Right ventricle myocardium superior (tissue), 1 donor: ENCODE data around the gene TPCN2. TPM values are rescaled to one million over a fixed set of nuclear protein-coding genes. Genes with fewer than 3 reads are reported as not detected.
A peak's percentile ranks its signal among the peaks of the same experiment; 100 is the strongest.

ENCODE experiments used
- ATAC-seq: fragments of 200-7000 bp; cut with Tn5 transposase; one replicate; pipeline ENCODE4 v1.9.1; 2020; ENCODE audit warnings: mild to moderate bottlenecking; ENCODE audit not compliant: poor library complexity
- DNase-seq: peaks from one replicate; pipeline ENCODE4 v3.0.0-alpha.2; 2020
- intact Hi-C: fragments of 100-400 bp; cut with DNase I; formaldehyde crosslinking; loops from one replicate; pipeline ENCODE4 v1.11.2; 2022
- total RNA-seq: library from RNA; stranded (reverse); fragmentation: NEBNext Ultra II Directional; extraction: Animal tissue kit (Norgen Biotek cat#: 25700); gene quantifications from one replicate; pipeline ENCODE4 v1.2.1, GENCODE V29; 2021
- donor health status: DM: no; HTN: yes; CAD: no; lungs with severe emphysema.

TPCN2 gene
- total RNA-seq, 1 donor from 2014 or later, result 7.6 TPM

DNA sequence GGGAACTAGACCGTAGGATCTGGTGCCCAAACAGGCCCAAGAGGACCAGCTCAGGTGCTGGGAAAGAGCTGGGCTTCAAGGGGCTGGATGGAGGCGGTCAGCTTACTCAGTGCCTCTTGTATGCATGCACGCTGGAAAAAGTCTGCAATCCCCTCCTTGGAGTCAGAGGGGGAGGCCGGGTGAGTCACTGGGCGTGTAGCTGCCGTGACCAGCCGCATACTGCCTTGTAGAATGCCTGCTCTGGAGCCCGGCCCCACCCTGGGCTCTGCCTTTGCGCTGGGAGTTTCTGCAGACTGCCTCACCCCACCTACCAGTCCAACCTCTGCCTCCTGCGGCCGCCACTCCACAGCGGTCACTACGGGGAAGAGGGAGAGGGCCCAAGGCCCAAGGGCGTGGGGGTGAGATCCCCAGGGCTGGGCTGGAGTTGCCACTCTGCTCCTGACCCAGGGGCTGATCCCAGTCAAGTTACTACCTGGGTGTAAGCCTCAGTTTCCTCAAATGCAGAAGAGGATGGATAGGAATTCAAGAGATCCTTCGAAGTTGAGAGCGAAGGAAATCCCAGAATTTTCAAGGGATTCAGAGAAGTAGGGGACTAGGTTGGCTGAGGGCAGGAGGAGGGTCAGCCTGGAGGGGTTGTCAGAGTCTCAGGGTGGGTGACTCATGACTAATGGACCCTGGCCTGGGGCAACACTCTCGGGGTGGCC lies 39.8 kb upstream of the TPCN2 start:
- DNase-seq (peak; percentile 81), ATAC-seq (peak; percentile 22)
- intact Hi-C loops, result no loop called here

GRCh38 chr11:69009441-69010211 lies 39.1 kb upstream of the TPCN2 start:
- peak; percentile 40 for DNase-seq
- no peak for ATAC-seq
- intact Hi-C loops, result no loop called here

DNA sequence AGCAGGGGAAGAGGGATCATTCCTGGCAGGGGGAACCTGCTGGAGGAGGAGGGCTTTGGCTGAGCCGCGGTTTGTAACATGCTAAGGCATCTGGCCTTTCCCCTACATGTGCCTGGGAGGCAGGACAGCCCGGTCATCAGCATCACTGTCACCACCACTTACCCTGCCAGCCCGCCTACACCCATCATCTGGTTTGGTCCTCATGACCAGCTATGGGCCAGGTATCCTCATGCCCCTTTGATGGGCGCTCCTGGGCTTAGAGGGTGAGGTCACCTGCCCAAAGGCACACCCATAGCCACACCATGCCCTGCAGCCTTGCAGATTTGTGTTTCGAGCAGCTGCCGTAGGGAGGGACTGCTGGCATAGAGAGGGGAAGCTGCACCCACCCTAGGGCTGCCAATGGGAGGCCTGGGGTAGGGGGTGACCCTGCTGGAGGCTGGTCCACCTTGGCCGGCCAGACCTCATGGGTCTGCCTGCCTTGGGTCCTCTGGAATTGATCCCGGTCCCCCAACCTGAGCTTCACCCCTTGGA lies 38.3 kb upstream of the TPCN2 start:
- peak; percentile 49 for DNase-seq

GRCh38 chr11:69010964-69011623 lies 37.6 kb upstream of the TPCN2 start:
- peak; percentile 83 for DNase-seq
- intact Hi-C loops, result no loop called here
- peak; percentile 63 for ATAC-seq

More for the DNA sequence above, 38.3 kb upstream of the TPCN2 start:
- intact Hi-C loops, result no loop called here
- no peak for ATAC-seq

DNA sequence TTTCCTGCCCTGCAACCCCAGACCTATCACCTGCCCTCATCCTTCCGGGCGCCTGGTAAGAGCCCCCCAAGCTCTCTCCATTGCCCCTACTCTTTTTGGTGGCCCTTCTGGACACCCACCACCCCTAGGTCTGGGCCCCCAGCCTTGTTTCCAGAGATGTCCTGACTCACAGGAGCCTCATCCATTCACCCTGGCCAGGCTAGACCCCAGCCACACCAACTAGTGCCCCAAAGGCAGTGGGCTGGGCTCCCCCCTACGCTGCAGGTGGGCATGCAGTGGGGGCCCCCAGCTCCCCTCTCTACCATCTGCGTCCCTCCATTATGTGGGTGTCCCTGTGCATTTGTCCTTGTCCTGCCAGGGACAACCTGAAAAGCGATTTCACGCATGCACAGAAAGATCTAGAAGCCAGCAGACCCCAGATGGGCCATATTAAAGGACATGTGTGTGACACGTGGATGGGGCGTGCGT lies 37.1 kb upstream of the TPCN2 start:
- ATAC-seq, result no peak
- intact Hi-C loops, result no loop called here

GRCh38 chr11:69012092-69013008 lies 36.4 kb upstream of the TPCN2 start:
- DNase-seq (peak; percentile 58), ATAC-seq (no peak)
- intact Hi-C loops, result no loop called here

More for the DNA sequence above, 37.1 kb upstream of the TPCN2 start:
- peak; percentile 34 for DNase-seq

- peak; percentile 95 for DNase-seq
- ATAC-seq, result peak; percentile 76
- intact Hi-C loops, result no loop called here
Measured at GRCh38 chr11:69013009-69013951, 35.5 kb upstream of the TPCN2 start, which contains the start of gene MRGPRF. Gene MRGPRF, minus strand, starts transcription at chr11:69013246. Its CDS starts 3,345 bp downstream, at chr11:69009901.

- DNase-seq (peak; percentile 80), ATAC-seq (peak; percentile 48)
- intact Hi-C loops, result no loop called here
Measured at GRCh38 chr11:69014084-69014851, 34.5 kb upstream of the TPCN2 start.

GRCh38 chr11:69014898-69015549 lies 33.7 kb upstream of the TPCN2 start:
- no peak for DNase-seq
- ATAC-seq, result no peak
- intact Hi-C loops, result no loop called here

- intact Hi-C loops, result no loop called here
- DNase-seq (no peak), ATAC-seq (no peak)
Measured at GRCh38 chr11:69017951-69018350, 30.8 kb upstream of the TPCN2 start.

DNA sequence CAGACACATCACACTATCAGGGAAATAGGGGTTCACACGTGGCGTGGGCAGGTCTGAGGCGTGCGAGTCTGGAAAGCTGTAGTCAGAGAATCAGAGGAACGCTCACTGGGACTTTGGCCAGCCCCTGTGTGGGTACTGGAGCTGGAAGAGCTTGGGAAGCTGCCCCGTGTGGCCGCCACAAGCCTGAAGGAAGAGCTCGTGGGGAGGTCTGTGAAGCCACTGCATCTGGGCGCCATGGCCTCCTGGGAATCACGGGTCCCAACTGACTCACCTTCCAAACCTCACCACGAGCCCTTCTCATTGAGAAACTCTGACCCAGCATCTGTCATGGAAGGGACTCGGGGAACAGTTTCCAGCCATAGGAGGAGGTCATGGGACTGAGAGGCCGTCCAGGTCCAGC lies 29.8 kb upstream of the TPCN2 start:
- ATAC-seq, result no peak
- intact Hi-C loops, result no loop called here
- DNase-seq, result no peak

- intact Hi-C loops, result no loop called here
- ATAC-seq (no peak), DNase-seq (no peak)
Measured at GRCh38 chr11:69022260-69022659, 26.5 kb upstream of the TPCN2 start.

GRCh38 chr11:69024509-69024908 lies 24.2 kb upstream of the TPCN2 start:
- ATAC-seq (no peak), DNase-seq (no peak)
- intact Hi-C loops, result no loop called here

- no peak for ATAC-seq
- intact Hi-C loops, result no loop called here
Measured at GRCh38 chr11:69027704-69028372, 20.9 kb upstream of the TPCN2 start.

GRCh38 chr11:69030301-69030700 lies 18.4 kb upstream of the TPCN2 start:
- intact Hi-C loops, result no loop called here
- ATAC-seq, result no peak
- DNase-seq, result no peak

More at GRCh38 chr11:69027704-69028372, 20.9 kb upstream of the TPCN2 start:
- DNase-seq, result no peak
